Type B pancreatic cell (in vitro differentiated cells): Measurements from ENCODE around the gene NFKBIE. TPM values are rescaled to one million over a fixed set of nuclear protein-coding genes. Genes with fewer than 3 reads are reported as not detected.

ENCODE experiments used
- DNase-seq: peaks from one replicate; pipeline ENCODE4 v3.0.0; 2021; ENCODE audit warnings: mixed read lengths; ENCODE audit not compliant: unreplicated experiment; ENCODE audit errors: extremely low spot score
- H3K27ac Mint-ChIP-seq: 2 replicates; pipeline ENCODE4 v1.8.0; 2021; ENCODE audit warnings: mild to moderate bottlenecking, mixed read lengths
- H3K27me3 Mint-ChIP-seq: 2 replicates; pipeline ENCODE4 v1.8.0; 2021; ENCODE audit warnings: mixed read lengths
- H3K36me3 Mint-ChIP-seq: 2 replicates; pipeline ENCODE4 v1.8.0; 2021; ENCODE audit warnings: mixed read lengths
- H3K4me1 Mint-ChIP-seq: one replicate; pipeline ENCODE4 v1.8.0; 2021; ENCODE audit warnings: mixed read lengths; ENCODE audit not compliant: unreplicated experiment
- H3K4me3 Mint-ChIP-seq: 2 replicates; pipeline ENCODE4 v1.8.0; 2021; ENCODE audit warnings: mild to moderate bottlenecking, mixed read lengths
- H3K9me3 Mint-ChIP-seq: 2 replicates; pipeline ENCODE4 v1.8.0; 2021; ENCODE audit warnings: mixed read lengths
- CTCF ChIP-seq: fragments of 200-600 bp; sonication (generic); conservative IDR thresholded peaks from 2 replicates; pipeline ENCODE4 v1.5.0; 2021; ENCODE audit warnings: antibody characterized with exemption, mild to moderate bottlenecking
- total RNA-seq: library from RNA; stranded (reverse); gene quantifications from 2 replicates; pipeline ENCODE4 v1.2.1, GENCODE V29; 2021; ENCODE audit warnings: low replicate concordance

Gene NFKBIE
- total RNA-seq, 1 donor from 2014 or later, result 9.2 TPM

- peaks cover 6% of the 10 kb centered on the region for H3K27me3 Mint-ChIP-seq
- H3K4me1 Mint-ChIP-seq, result peaks cover 41% of the 10 kb centered on the region
- peaks cover 53% of the 10 kb centered on the region for H3K36me3 Mint-ChIP-seq
- no peak for TF ChIP-seq CTCF
- no peaks in the 10 kb centered on the region for H3K9me3 Mint-ChIP-seq
- peak overlapping the region; percentile 99 for H3K4me3 Mint-ChIP-seq
- no peak for DNase-seq
- peak overlapping the region; percentile 100 for H3K27ac Mint-ChIP-seq
Measured at GRCh38 chr6:44249082-44249748, 16.1 kb downstream of the NFKBIE start.

GRCh38 chr6:44248579-44248978 is 16.8 kb downstream of the NFKBIE start:
- Mint-ChIP-seq H3K4me1 (peaks cover 40% of the 10 kb centered on the region), H3K27ac (peak overlapping the region; percentile 100), H3K36me3 (peaks cover 51% of the 10 kb centered on the region), H3K27me3 (peaks cover 6% of the 10 kb centered on the region), H3K4me3 (peak overlapping the region; percentile 99), H3K9me3 (no peaks in the 10 kb centered on the region)
- no peak for DNase-seq
- no peak for TF ChIP-seq CTCF

GRCh38 chr6:44247338-44248302 is 17.7 kb downstream of the NFKBIE start:
- peaks cover 41% of the 10 kb centered on the region for H3K36me3 Mint-ChIP-seq
- TF ChIP-seq CTCF, result no peak
- peaks cover 30% of the 10 kb centered on the region for H3K4me1 Mint-ChIP-seq
- H3K27ac Mint-ChIP-seq, result peak overlapping the region; percentile 100
- H3K9me3 Mint-ChIP-seq, result no peaks in the 10 kb centered on the region
- H3K4me3 Mint-ChIP-seq, result peak overlapping the region; percentile 99
- H3K27me3 Mint-ChIP-seq, result peaks cover 6% of the 10 kb centered on the region
- DNase-seq, result no peak

GRCh38 chr6:44246663-44247337 is 18.6 kb downstream of the NFKBIE start, which contains the start of gene HSP90AB1:
HSP90AB1 (plus strand) TSS chr6:44247101; CDS start chr6:44248630, 1,529 bp downstream.
- Mint-ChIP-seq H3K4me1 (peaks cover 27% of the 10 kb centered on the region), H3K36me3 (peaks cover 36% of the 10 kb centered on the region), H3K27me3 (peaks cover 6% of the 10 kb centered on the region), H3K4me3 (peak within 1 kb of the TSS; percentile 99), H3K27ac (peak within 1 kb of the TSS; percentile 100), H3K9me3 (no peaks in the 10 kb centered on the region)
- peak; percentile 92 for DNase-seq
- no peak for TF ChIP-seq CTCF

GRCh38 chr6:44245912-44246662 is 19.3 kb downstream of the NFKBIE start:
- Mint-ChIP-seq H3K36me3 (peaks cover 29% of the 10 kb centered on the region), H3K4me3 (peak overlapping the region; percentile 99), H3K27me3 (peaks cover 6% of the 10 kb centered on the region), H3K9me3 (no peaks in the 10 kb centered on the region), H3K4me1 (peaks cover 24% of the 10 kb centered on the region), H3K27ac (peak overlapping the region; percentile 100)
- DNase-seq, result peak; percentile 91
- peak; percentile 42 for TF ChIP-seq CTCF
